ENCODE results near the gene USP13. TPM values are rescaled to one million over a fixed set of nuclear protein-coding genes. Genes with fewer than 3 reads are reported as not detected.

USP13 gene
- total and polyA plus RNA-seq, 2 experiments from 2014 or later, result 9.6 to 22.7 TPM

GRCh38 chr3:179766416-179767133 is 113.7 kb downstream of the USP13 start (continued):
- TF ChIP-seq JUNB (IDR thresholded peaks at IDR 0.05; ENCODE audit: unreplicated experiment) (no peak), POLR2AphosphoS5 (IDR thresholded peaks at IDR 0.05; ENCODE audit: low read depth) (no peak), EZH2 (IDR thresholded peaks at IDR 0.05; ENCODE audit: low read depth, unreplicated experiment) (no peak), STAT1 (IDR thresholded peaks at IDR 0.05; ENCODE audit: unreplicated experiment) (no peak), CREB1 (CRISPR knock-in tag; IDR thresholded peaks at IDR 0.05; ENCODE audit: low read depth) (no peak), ZNF462 (CRISPR knock-in tag; IDR thresholded peaks at IDR 0.05) (no peak), NANOG (IDR thresholded peaks at IDR 0.05; ENCODE audit: borderline replicate concordance) (no peak)

- peak; percentile 82 for ATAC-seq
- Histone ChIP-seq H3K27me3 (ENCODE audit: insufficient read depth) (no peaks in the 10 kb centered on the region), H3K9me2 (ENCODE audit: insufficient read depth) (0 out of 2 replicates have a peak, but pooled peaks cover 6% of the 10 kb centered on the region), H3F3A (replicated peaks; ENCODE audit: low read depth) (no peaks in the 10 kb centered on the region; the same call in 1 of the 2 replicates), H3K4me3 (no peak overlapping the region), H3K4me1 (ENCODE audit: insufficient read depth) (peaks cover 22% of the 10 kb centered on the region), H3K36me3 (ENCODE audit: insufficient read depth) (peaks cover 7% of the 10 kb centered on the region), H3K4me2 (no peak overlapping the region), H4K20me1 (replicated peaks; ENCODE audit: insufficient read depth) (peaks cover 2% of the 10 kb centered on the region; the same call in 1 of the 2 replicates), H3K27ac (ENCODE audit: low read depth) (no peak overlapping the region), H2AFZ (no peak overlapping the region), H3K79me2 (replicated peaks; ENCODE audit: insufficient read depth) (no peaks in the 10 kb centered on the region)
- Mint-ChIP-seq H3K4me1 (peaks cover 27% of the 10 kb centered on the region), H3K27ac (no peak overlapping the region; the same call in 1 of the 2 replicates), H3K36me3 (ENCODE audit: low read depth) (peaks cover 35% of the 10 kb centered on the region), H3K27me3 (ENCODE audit: insufficient read depth, low read depth, poor library complexity) (no peaks in the 10 kb centered on the region), H3K4me3 (no peak overlapping the region), H3K9me3 (no peaks in the 10 kb centered on the region)
- peak; percentile 82 for DNase-seq (ENCODE audit: low spot score)
- TF ChIP-seq NANOG (IDR thresholded peaks at IDR 0.05; ENCODE audit: borderline replicate concordance), result no peak
- peak; percentile 93 to 94 for TF ChIP-seq CTCF (conservative IDR thresholded peaks at IDR 0.05; ENCODE audit: low read depth in 2 of 2)
- TF ChIP-seq ZNF114 (CRISPR knock-in tag; IDR thresholded peaks at IDR 0.05), result no peak
- TF ChIP-seq REST (IDR thresholded peaks at IDR 0.05; ENCODE audit: unreplicated experiment), result no peak
Measured at GRCh38 chr3:179768080-179768479, 115.2 kb downstream of the USP13 start.
